Loucy (cell line): ENCODE data around the gene SLC16A5.

ENCODE experiments used
- H2AFZ ChIP-seq: fragments of 200-600 bp; sonication (generic); 2 replicates; pipeline ENCODE4 v1.6.0; 2016; ENCODE audit warnings: antibody characterized with exemption, mild to moderate bottlenecking, low read length, moderate library complexity
- H3F3A ChIP-seq: fragments of 200-600 bp; 2 replicates; pipeline ENCODE4 v1.6.0; 2016; ENCODE audit warnings: antibody characterized with exemption, low read depth, mild to moderate bottlenecking
- H3K27me3 ChIP-seq: fragments of 200-600 bp; sonication (generic); 2 replicates; pipeline ENCODE4 v1.6.1; 2014; ENCODE audit warnings: low read length, mild to moderate bottlenecking; ENCODE audit not compliant: insufficient read depth, poor library complexity, severe bottlenecking
- H3K36me3 ChIP-seq: fragments of 200-600 bp; sonication (generic); 2 replicates; pipeline ENCODE4 v1.6.1; 2016; ENCODE audit warnings: low read length; ENCODE audit not compliant: insufficient read depth
- H3K4me1 ChIP-seq: fragments of 200-600 bp; sonication (generic); 2 replicates; pipeline ENCODE4 v1.5.1; 2014; ENCODE audit warnings: low read length, mild to moderate bottlenecking; ENCODE audit not compliant: insufficient read depth, poor library complexity, severe bottlenecking
- H3K4me2 ChIP-seq: fragments of 200-600 bp; sonication (generic); 2 replicates; pipeline ENCODE4 v1.6.0; 2014; ENCODE audit warnings: antibody characterized with exemption, low read length, low read depth, mild to moderate bottlenecking; ENCODE audit not compliant: poor library complexity, severe bottlenecking
- H3K4me3 ChIP-seq: fragments of 200-600 bp; sonication (generic); 2 replicates; pipeline ENCODE4 v1.5.1; 2014; ENCODE audit warnings: low read length, mild to moderate bottlenecking, mixed read lengths; ENCODE audit not compliant: poor library complexity, severe bottlenecking
- H3K79me2 ChIP-seq: fragments of 200-600 bp; sonication (generic); 2 replicates; pipeline ENCODE4 v1.6.1; 2014; ENCODE audit warnings: low read length; ENCODE audit not compliant: insufficient read depth
- H3K9ac ChIP-seq: fragments of 200-600 bp; sonication (generic); 2 replicates; pipeline ENCODE4 v1.6.0; 2014; ENCODE audit warnings: mild to moderate bottlenecking, low read depth, low read length, moderate library complexity; ENCODE audit not compliant: poor library complexity, severe bottlenecking
- H3K9me2 ChIP-seq: fragments of 200-600 bp; sonication (generic); replicated peaks from 2 replicates; pipeline ENCODE4 v1.6.1; 2016; ENCODE audit warnings: low read depth, low read length, mixed read lengths
- H3K9me3 ChIP-seq: fragments of 200-600 bp; sonication (generic); 2 replicates; pipeline ENCODE4 v1.6.1; 2014; ENCODE audit warnings: mild to moderate bottlenecking, antibody characterized with exemption, low read length, low read depth; ENCODE audit not compliant: insufficient read depth
- H4K20me1 ChIP-seq: fragments of 200-600 bp; sonication (generic); 2 replicates; pipeline ENCODE4 v1.6.0; 2014; ENCODE audit warnings: antibody characterized with exemption, low read length, mild to moderate bottlenecking; ENCODE audit not compliant: insufficient read depth, poor library complexity, severe bottlenecking
- EZH2phosphoT487 ChIP-seq: fragments of 200-600 bp; IDR thresholded peaks from 2 replicates; pipeline ENCODE4 v1.6.1; 2018; ENCODE audit warnings: antibody characterized with exemption, mild to moderate bottlenecking, moderate library complexity, borderline replicate concordance
- TF ChIP-seq, protein P1 (sequence below): fragments of 200-600 bp; sonication (generic); conservative IDR thresholded peaks from 2 replicates; pipeline ENCODE4 v1.5.1; 2014; ENCODE audit warnings: mild to moderate bottlenecking, antibody characterized with exemption, low read length

SLC16A5 gene

DNA sequence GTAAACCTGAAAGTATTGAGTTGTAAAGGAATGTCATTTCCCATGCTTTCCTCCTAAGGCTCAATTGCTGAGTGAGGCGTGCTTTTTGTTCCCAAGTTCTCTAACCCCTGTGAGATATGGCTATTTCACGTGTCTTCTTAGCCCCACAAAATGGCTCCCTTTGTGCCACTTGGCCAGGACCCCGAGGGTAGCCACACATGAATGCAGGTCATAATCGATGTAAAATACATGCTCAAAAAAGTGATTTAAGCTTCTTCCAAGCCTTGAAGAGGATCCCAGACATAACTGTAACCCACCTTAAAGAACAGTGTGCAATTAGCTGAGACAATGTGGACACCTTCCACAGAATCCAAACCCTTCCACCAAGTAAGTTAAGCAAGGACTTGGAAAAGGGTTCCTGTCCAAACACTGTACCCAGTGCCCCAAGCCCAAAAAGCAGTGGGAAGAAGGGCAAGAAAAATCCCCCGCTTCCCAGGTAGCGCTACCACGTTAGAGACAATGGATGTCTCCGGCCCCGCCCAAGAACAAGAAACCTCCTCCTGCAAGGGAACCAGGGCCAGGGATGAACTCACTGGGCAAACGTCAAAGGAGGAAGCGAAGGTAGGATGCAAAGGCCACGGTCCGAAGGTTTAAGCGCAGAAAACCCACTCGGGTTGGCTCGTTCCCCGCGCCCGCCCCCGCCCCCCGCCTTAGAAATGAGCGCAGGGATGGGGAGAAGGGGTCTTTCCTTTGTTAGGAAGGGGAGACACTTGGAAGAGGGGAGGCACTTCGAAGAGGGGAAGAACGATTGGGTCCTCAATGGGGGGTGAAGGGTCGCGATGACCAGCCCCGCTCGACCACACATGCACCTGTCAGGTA is 65.4 kb downstream of the SLC16A5 start:
- Histone ChIP-seq H3K9ac (peak overlapping the region; percentile 96), H3K4me2 (peak overlapping the region; percentile 85), H3K9me2 (no peaks in the 10 kb centered on the region), H3K79me2 (peaks cover 61% of the 10 kb centered on the region), H3K9me3 (no peaks in the 10 kb centered on the region), H2AFZ (no peak overlapping the region), H3K27me3 (no peaks in the 10 kb centered on the region), H3F3A (no peaks in the 10 kb centered on the region), H3K4me1 (peaks cover 40% of the 10 kb centered on the region), H3K36me3 (peaks cover 9% of the 10 kb centered on the region; the same call in 1 of the 2 replicates), H3K4me3 (peak overlapping the region; percentile 92), H4K20me1 (peaks cover 53% of the 10 kb centered on the region)
- no peak for TF ChIP-seq EZH2phosphoT487
- TF ChIP-seq, protein P1, sequence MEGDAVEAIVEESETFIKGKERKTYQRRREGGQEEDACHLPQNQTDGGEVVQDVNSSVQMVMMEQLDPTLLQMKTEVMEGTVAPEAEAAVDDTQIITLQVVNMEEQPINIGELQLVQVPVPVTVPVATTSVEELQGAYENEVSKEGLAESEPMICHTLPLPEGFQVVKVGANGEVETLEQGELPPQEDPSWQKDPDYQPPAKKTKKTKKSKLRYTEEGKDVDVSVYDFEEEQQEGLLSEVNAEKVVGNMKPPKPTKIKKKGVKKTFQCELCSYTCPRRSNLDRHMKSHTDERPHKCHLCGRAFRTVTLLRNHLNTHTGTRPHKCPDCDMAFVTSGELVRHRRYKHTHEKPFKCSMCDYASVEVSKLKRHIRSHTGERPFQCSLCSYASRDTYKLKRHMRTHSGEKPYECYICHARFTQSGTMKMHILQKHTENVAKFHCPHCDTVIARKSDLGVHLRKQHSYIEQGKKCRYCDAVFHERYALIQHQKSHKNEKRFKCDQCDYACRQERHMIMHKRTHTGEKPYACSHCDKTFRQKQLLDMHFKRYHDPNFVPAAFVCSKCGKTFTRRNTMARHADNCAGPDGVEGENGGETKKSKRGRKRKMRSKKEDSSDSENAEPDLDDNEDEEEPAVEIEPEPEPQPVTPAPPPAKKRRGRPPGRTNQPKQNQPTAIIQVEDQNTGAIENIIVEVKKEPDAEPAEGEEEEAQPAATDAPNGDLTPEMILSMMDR, result no peak

DNA sequence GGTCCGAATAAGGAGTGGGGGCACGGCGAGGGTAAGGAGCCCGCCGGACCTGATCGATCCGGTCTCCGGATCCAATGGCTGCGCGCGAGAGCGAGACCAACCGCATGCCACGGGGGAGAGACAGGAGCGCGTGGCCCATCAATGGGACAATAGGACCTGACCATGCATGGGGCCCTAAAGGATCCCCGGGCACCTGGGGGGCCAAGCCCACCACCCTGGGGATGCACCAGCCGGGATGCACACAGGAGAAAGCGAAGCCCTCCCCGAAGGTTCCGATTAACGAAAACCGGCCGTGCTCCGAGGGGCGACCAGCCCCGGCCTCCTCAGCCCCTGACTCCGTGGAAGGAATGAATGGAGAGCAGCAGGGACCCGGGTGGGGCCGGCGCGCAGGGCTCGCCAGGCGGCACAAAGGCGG is 66.0 kb downstream of the SLC16A5 start:
- Histone ChIP-seq H4K20me1 (peaks cover 47% of the 10 kb centered on the region), H3K4me3 (peak overlapping the region; percentile 92), H3K27me3 (no peaks in the 10 kb centered on the region), H3K36me3 (peaks cover 2% of the 10 kb centered on the region; the same call in 1 of the 2 replicates), H3K4me2 (peak overlapping the region; percentile 85), H3K9ac (peak overlapping the region; percentile 96), H3K4me1 (peaks cover 34% of the 10 kb centered on the region), H3K79me2 (peaks cover 55% of the 10 kb centered on the region), H3K9me3 (no peaks in the 10 kb centered on the region), H3K9me2 (no peaks in the 10 kb centered on the region), H3F3A (no peaks in the 10 kb centered on the region), H2AFZ (no peak overlapping the region)
- TF ChIP-seq EZH2phosphoT487, result no peak
- TF ChIP-seq, protein P1, result no peak

DNA sequence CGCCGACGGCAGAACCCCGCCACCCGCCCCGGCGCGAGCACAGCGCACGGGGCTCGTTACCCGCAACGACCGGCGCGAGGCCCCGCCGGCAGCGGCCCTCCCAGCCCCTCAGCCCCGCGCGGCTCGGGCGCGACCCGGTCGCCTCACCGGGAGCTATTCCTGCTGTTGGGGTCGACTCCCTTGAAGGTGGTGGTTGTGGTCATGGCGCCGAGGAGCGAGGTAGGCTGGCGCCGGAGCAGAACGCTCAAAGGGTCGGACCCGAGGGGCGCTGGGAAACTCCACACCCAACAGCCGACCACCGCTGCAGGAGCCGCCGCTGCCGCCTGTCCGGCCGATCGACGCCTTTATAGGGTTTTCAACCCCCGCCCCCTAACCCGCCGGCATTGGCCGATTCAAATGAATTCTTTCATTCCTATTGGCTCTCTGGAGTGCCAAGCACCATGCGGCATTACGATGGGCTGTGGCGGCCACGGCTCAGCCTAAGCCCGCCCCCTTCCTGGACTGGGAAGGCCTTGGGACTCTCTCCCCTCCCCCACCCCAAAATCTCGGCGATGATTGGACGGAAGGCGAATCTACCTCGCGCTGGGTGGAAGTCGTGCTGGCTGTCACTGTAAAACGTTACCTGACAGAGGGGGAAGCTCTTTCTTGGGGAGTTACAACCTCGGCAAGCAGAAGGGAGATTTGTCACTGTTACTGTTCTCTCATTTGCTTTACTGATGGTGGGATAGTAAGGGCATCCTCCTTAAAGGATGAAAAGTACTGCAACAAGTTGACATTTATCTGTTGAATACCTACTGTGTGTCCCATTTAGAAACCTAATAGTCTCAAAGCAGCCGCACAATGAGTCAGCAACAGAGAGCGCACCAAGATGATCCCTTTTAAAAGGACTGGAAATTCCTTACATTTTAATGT is 66.7 kb downstream of the SLC16A5 start, which contains the start of gene JPT1:
Gene JPT1, minus strand, starts transcription at position 318 of the 912 bp plus-strand sequence. Its CDS starts 115 bp downstream, at position 203.
- Histone ChIP-seq H3K9me3 (no peaks in the 10 kb centered on the region), H3K27me3 (no peaks in the 10 kb centered on the region), H3K4me1 (peaks cover 31% of the 10 kb centered on the region), H3K4me2 (peak within 1 kb of the TSS; percentile 85), H3K9ac (peak within 1 kb of the TSS; percentile 96), H2AFZ (peak within 1 kb of the TSS; percentile 49), H3F3A (no peaks in the 10 kb centered on the region), H3K4me3 (peak within 1 kb of the TSS; percentile 92), H3K9me2 (no peaks in the 10 kb centered on the region), H4K20me1 (peaks cover 42% of the 10 kb centered on the region), H3K79me2 (peaks cover 48% of the 10 kb centered on the region), H3K36me3 (no peaks in the 10 kb centered on the region)
- TF ChIP-seq, protein P1, result no peak
- no peak for TF ChIP-seq EZH2phosphoT487
